Measurements from ENCODE around the gene NMT1.

Gene NMT1

DNA sequence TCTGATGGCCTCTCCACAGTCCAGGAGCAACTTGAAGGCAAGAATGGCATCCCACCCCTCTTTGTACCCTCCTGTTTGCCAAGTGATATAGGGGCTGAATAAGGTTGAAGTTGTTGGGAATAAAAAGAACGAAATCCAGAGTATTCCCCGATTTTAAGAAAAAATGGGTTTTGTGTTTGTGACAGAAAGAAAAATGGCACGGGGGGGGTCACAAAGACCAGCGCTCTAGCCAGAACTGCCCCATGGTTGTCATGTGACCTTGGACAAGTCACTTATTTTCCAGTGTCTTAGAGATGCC is 85.4 kb downstream of the NMT1 start:
- ATAC-seq (ENCODE audit: insufficient read depth, low read depth) = no peak
- Histone ChIP-seq H3K27me3 (ENCODE audit: insufficient read depth, low read length, poor library complexity) (no peaks in the 10 kb centered on the region), H3K9ac (ENCODE audit: low read depth, low read length) (peak overlapping the region; percentile 96), H3K4me3 (ENCODE audit: low read depth in 1 of 2, low read length in 2 of 2) (peak overlapping the region; percentile 82 to 83; a peak in 3 of 4 replicates), H3K4me1 (ENCODE audit: insufficient read depth, low read length) (peaks cover 33% of the 10 kb centered on the region), H3K36me3 (ENCODE audit: insufficient read depth, low read length) (no peaks in the 10 kb centered on the region; the same call in 1 of the 2 replicates), H3K4me2 (ENCODE audit: insufficient read depth, low read length) (peak overlapping the region; percentile 94), H2AFZ (ENCODE audit: low read depth, low read length) (peak overlapping the region; percentile 91; the same call in 1 of the 2 replicates), H3K9me3 (ENCODE audit: insufficient read depth, low read length, severe bottlenecking) (no peaks in the 10 kb centered on the region), H3K79me2 (ENCODE audit: insufficient read depth, low read length) (peaks cover 43% of the 10 kb centered on the region), H4K20me1 (ENCODE audit: insufficient read depth, low read length) (peaks cover 19% of the 10 kb centered on the region; the same call in 1 of the 2 replicates), H3K27ac (ENCODE audit: low read length) (peak overlapping the region; percentile 99)
- TF ChIP-seq, protein P1, sequence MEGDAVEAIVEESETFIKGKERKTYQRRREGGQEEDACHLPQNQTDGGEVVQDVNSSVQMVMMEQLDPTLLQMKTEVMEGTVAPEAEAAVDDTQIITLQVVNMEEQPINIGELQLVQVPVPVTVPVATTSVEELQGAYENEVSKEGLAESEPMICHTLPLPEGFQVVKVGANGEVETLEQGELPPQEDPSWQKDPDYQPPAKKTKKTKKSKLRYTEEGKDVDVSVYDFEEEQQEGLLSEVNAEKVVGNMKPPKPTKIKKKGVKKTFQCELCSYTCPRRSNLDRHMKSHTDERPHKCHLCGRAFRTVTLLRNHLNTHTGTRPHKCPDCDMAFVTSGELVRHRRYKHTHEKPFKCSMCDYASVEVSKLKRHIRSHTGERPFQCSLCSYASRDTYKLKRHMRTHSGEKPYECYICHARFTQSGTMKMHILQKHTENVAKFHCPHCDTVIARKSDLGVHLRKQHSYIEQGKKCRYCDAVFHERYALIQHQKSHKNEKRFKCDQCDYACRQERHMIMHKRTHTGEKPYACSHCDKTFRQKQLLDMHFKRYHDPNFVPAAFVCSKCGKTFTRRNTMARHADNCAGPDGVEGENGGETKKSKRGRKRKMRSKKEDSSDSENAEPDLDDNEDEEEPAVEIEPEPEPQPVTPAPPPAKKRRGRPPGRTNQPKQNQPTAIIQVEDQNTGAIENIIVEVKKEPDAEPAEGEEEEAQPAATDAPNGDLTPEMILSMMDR (IDR thresholded peaks at IDR 0.05; ENCODE audit: borderline replicate concordance, extremely low read depth, low read length, poor library complexity, severe bottlenecking) = no peak
- TF ChIP-seq EZH2 (IDR thresholded peaks at IDR 0.05; ENCODE audit: borderline replicate concordance, low read depth, low read length, severe bottlenecking) = no peak
- no peak for DNase-seq

DNA sequence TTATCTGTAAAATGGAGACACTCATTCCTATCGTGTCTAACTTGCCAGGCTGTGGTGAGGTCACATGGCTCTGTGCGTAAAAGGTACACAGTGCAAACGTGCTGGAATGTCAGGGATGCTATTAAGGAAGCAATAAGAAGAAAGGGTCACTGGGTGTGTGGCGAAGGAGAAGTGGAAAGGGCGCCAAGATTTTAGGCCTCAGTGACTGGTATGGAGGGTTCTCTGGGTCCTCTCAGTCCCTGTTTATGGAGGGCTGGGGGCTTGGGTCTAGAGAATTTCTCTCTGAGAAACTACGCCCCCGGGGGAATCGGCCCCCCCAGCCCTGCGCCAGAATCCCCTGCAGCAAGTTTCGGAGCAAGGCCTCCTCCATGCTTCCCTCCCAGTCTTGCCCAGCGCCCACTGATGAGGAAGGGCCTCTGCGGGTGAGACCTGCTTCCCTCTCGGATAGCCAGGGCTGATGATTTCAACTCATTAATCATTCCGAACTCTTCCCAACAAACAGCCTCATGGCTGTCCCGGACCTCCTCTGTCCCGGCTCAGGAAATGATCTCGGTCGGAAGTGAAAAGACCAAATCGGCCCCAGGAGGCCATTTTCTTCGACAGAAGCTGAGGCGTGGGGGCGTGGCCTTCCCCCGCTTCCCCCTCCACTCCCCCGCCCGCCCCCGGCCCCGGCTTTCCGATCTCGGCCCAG is 85.9 kb downstream of the NMT1 start:
- peak overlapping the region; percentile 94 for H3K4me2 ChIP-seq (ENCODE audit: insufficient read depth, low read length)
- H3K4me3 ChIP-seq (ENCODE audit: low read depth in 1 of 2, low read length in 2 of 2) = peak overlapping the region; percentile 82 to 83; a peak in 3 of 4 replicates
- TF ChIP-seq EZH2 (IDR thresholded peaks at IDR 0.05; ENCODE audit: borderline replicate concordance, low read depth, low read length, severe bottlenecking) = no peak
- TF ChIP-seq, protein P1 (IDR thresholded peaks at IDR 0.05; ENCODE audit: borderline replicate concordance, extremely low read depth, low read length, poor library complexity, severe bottlenecking) = no peak
- peaks cover 38% of the 10 kb centered on the region for H3K4me1 ChIP-seq (ENCODE audit: insufficient read depth, low read length)
- ATAC-seq (ENCODE audit: insufficient read depth, low read depth) (peak; percentile 22), DNase-seq (peak; percentile 84)
- H3K9me3 ChIP-seq (ENCODE audit: insufficient read depth, low read length, severe bottlenecking) = no peaks in the 10 kb centered on the region
- peaks cover 47% of the 10 kb centered on the region for H3K79me2 ChIP-seq (ENCODE audit: insufficient read depth, low read length)
- peak overlapping the region; percentile 91 for H2AFZ ChIP-seq (ENCODE audit: low read depth, low read length)
- peaks cover 22% of the 10 kb centered on the region; the same call in 1 of the 2 replicates for H4K20me1 ChIP-seq (ENCODE audit: insufficient read depth, low read length)
- no peaks in the 10 kb centered on the region; the same call in 1 of the 2 replicates for H3K36me3 ChIP-seq (ENCODE audit: insufficient read depth, low read length)
- H3K9ac ChIP-seq (ENCODE audit: low read depth, low read length) = peak overlapping the region; percentile 96
- no peaks in the 10 kb centered on the region for H3K27me3 ChIP-seq (ENCODE audit: insufficient read depth, low read length, poor library complexity)
- H3K27ac ChIP-seq (ENCODE audit: low read length) = peak overlapping the region; percentile 99

DNA sequence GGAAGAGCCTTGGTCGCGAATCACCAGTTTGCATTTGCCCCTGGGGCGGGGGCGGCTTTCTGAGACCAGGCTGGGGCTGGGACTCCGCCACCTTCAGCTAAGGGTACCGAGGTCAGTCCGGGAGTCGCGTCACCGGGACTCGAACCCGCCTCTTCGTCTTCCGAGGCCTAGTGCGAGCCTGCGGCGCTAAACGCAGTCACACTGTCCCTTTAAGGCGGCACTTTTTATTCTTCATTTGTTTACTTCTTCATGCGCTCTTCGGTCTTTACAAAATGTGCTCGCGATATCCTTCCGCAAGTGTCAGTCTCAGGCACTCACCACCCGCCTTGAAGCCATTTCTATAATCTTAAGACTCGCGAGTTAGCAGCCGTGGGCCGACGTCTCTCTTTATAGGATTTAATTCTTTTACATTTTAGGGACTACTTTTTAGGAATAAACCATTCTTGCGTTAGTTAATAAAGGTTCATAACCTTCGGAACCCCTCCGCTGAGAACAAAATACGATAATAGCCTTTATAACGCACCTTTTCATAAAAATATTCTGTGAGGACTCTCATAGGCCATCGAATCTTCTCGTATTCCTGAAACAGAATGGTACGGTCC is 86.6 kb downstream of the NMT1 start:
- Histone ChIP-seq H2AFZ (ENCODE audit: low read depth, low read length) (peak overlapping the region; percentile 91), H3K27me3 (ENCODE audit: insufficient read depth, low read length, poor library complexity) (no peaks in the 10 kb centered on the region), H3K9ac (ENCODE audit: low read depth, low read length) (peak overlapping the region; percentile 96), H3K27ac (ENCODE audit: low read length) (peak overlapping the region; percentile 99), H3K36me3 (ENCODE audit: insufficient read depth, low read length) (no peaks in the 10 kb centered on the region; the same call in 1 of the 2 replicates), H3K4me3 (ENCODE audit: low read depth in 1 of 2, low read length in 2 of 2) (peak overlapping the region; percentile 82 to 83), H3K4me1 (ENCODE audit: insufficient read depth, low read length) (peaks cover 38% of the 10 kb centered on the region), H4K20me1 (ENCODE audit: insufficient read depth, low read length) (peaks cover 22% of the 10 kb centered on the region; the same call in 1 of the 2 replicates), H3K4me2 (ENCODE audit: insufficient read depth, low read length) (peak overlapping the region; percentile 94), H3K79me2 (ENCODE audit: insufficient read depth, low read length) (peaks cover 47% of the 10 kb centered on the region), H3K9me3 (ENCODE audit: insufficient read depth, low read length, severe bottlenecking) (no peaks in the 10 kb centered on the region)
- ATAC-seq (ENCODE audit: insufficient read depth, low read depth) = peak; percentile 41
- DNase-seq = peak; percentile 87
- no peak for TF ChIP-seq EZH2 (IDR thresholded peaks at IDR 0.05; ENCODE audit: borderline replicate concordance, low read depth, low read length, severe bottlenecking)
- TF ChIP-seq, protein P1 (IDR thresholded peaks at IDR 0.05; ENCODE audit: borderline replicate concordance, extremely low read depth, low read length, poor library complexity, severe bottlenecking) = no peak
